Measurements from ENCODE around the gene DDX28. TPM values are rescaled to one million over a fixed set of nuclear protein-coding genes. Genes with fewer than 3 reads are reported as not detected.

The DDX28 gene
- total and polyA plus RNA-seq, 10 of the 15 experiments (the other 5 are each of a cell fraction or from before 2014, with no cell fraction given), result 3.6 to 40.4 (median 20.0) TPM

DNA sequence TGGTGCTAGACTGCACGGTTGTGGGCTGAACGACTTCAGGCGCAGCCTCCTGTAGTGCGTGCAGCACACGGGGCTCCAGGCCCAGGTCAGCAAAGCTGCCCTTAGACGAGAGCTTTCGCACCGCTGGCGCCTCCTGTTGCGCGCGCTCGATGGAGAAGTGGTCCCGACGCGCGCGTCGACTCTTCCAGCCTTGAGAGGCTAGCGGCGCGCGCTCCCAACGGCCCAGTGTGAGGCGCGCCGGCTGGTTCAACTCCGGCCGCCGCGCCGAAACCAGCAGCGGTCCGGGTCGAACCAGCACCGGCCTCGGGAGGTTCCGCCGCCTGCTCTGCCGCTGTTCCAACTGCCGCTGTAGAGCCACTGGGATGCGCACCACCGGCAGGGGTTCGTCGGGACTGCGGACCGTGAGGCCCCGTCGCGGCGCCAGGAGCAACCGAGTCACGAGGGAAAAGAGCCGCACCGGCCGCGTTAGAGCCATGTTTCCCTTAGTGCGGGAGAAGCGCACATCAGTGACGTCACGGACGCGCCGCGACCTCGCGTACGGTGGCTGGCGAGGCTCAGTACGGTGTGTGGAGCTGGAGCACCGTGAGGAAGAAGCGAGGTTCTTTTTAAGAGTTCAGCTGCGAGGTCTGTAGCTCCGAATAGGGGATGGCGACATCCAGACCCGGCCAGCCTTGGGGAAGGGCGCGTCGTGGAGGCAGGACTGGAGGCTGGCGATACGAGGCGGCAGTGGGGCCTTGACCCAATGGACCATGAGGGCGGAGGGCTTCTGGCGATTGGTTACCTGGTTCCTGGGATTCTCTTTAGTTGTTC lies at the start of gene DDX28, which contains the start of gene DUS2 (continued):
- TF ChIP-seq ELK1 (IDR thresholded peaks at IDR 0.05; ENCODE audit: low read depth, low read length), result no peak
- TF ChIP-seq EED (IDR thresholded peaks at IDR 0.05; ENCODE audit: low read depth), result no peak
- TF ChIP-seq SP1 (IDR thresholded peaks at IDR 0.05; ENCODE audit: low read depth, low read length), result peak; percentile 81
- TF ChIP-seq HSF1 (IDR thresholded peaks at IDR 0.05; ENCODE audit: low read depth, low read length), result no peak
- TF ChIP-seq BHLHE40 (IDR thresholded peaks at IDR 0.05; ENCODE audit: borderline replicate concordance in 1 of 2, low read depth in 2 of 2, low read length in 1 of 2), result peak; percentile 25 to 72; a peak in 2 of 4 replicates
- TF ChIP-seq RFX5 (IDR thresholded peaks at IDR 0.05; ENCODE audit: low read depth, low read length), result no peak
- peak; percentile 88 for TF ChIP-seq NR2C1 (IDR thresholded peaks at IDR 0.05)
- TF ChIP-seq, protein P1, sequence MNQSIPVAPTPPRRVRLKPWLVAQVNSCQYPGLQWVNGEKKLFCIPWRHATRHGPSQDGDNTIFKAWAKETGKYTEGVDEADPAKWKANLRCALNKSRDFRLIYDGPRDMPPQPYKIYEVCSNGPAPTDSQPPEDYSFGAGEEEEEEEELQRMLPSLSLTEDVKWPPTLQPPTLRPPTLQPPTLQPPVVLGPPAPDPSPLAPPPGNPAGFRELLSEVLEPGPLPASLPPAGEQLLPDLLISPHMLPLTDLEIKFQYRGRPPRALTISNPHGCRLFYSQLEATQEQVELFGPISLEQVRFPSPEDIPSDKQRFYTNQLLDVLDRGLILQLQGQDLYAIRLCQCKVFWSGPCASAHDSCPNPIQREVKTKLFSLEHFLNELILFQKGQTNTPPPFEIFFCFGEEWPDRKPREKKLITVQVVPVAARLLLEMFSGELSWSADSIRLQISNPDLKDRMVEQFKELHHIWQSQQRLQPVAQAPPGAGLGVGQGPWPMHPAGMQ (IDR thresholded peaks at IDR 0.05; ENCODE audit: borderline replicate concordance), result no peak
- TF ChIP-seq IKZF2 (IDR thresholded peaks at IDR 0.05), result peak in 1 of 2 experiments; percentile 30; a peak in 1 of 4 replicates
- TF ChIP-seq NFXL1 (IDR thresholded peaks at IDR 0.05; ENCODE audit: borderline replicate concordance), result no peak
- TF ChIP-seq POLR2A (IDR thresholded peaks at IDR 0.05; ENCODE audit: low read depth, low read length), result peak; percentile 97
- TF ChIP-seq IRF3 (IDR thresholded peaks at IDR 0.05), result no peak
- TF ChIP-seq ZNF24 (IDR thresholded peaks at IDR 0.05), result peak; percentile 42; the same call in 1 of the 2 replicates
- TF ChIP-seq CEBPB (IDR thresholded peaks at IDR 0.05; ENCODE audit: borderline replicate concordance in 1 of 2, low read depth in 2 of 2, low read length in 2 of 2), result no peak
- no peak for TF ChIP-seq MEF2A (IDR thresholded peaks at IDR 0.05; ENCODE audit: insufficient read depth, low read depth, low read length)
- TF ChIP-seq, protein P2, sequence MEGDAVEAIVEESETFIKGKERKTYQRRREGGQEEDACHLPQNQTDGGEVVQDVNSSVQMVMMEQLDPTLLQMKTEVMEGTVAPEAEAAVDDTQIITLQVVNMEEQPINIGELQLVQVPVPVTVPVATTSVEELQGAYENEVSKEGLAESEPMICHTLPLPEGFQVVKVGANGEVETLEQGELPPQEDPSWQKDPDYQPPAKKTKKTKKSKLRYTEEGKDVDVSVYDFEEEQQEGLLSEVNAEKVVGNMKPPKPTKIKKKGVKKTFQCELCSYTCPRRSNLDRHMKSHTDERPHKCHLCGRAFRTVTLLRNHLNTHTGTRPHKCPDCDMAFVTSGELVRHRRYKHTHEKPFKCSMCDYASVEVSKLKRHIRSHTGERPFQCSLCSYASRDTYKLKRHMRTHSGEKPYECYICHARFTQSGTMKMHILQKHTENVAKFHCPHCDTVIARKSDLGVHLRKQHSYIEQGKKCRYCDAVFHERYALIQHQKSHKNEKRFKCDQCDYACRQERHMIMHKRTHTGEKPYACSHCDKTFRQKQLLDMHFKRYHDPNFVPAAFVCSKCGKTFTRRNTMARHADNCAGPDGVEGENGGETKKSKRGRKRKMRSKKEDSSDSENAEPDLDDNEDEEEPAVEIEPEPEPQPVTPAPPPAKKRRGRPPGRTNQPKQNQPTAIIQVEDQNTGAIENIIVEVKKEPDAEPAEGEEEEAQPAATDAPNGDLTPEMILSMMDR (IDR thresholded peaks at IDR 0.05 in 2 of 3, conservative IDR thresholded peaks at IDR 0.05 in 1 of 3; ENCODE audit: control insufficient read depth in 2 of 3, extremely low read depth in 1 of 3, insufficient read depth in 1 of 3, low read depth in 3 of 3, low read length in 3 of 3), result peak in 1 of 3 experiments; percentile 16; a peak in 1 of 6 replicates
- peak; percentile 96 for TF ChIP-seq IKZF1 (conservative IDR thresholded peaks at IDR 0.05)
- TF ChIP-seq SPI1 (IDR thresholded peaks at IDR 0.05; ENCODE audit: borderline replicate concordance, insufficient read depth, low read depth, low read length), result no peak
- TF ChIP-seq IRF4 (IDR thresholded peaks at IDR 0.05; ENCODE audit: low read depth, low read length), result 0 out of 2 replicates have a peak, but pooled peaks have one; percentile 57
- TF ChIP-seq POLR2AphosphoS2 (IDR thresholded peaks at IDR 0.05; ENCODE audit: low read depth, low read length), result peak; percentile 63; the same call in 1 of the 2 replicates
- peak; percentile 76; the same call in 1 of the 2 replicates for TF ChIP-seq TARDBP (IDR thresholded peaks at IDR 0.05; ENCODE audit: borderline replicate concordance)

Data from GM12878 (cell line).